Measurements from ENCODE around the gene IQGAP3.

GRCh38 chr1:156504438-156504813 lies 67.9 kb downstream of the IQGAP3 start:
- TF ChIP-seq POLR2A (IDR thresholded peaks at IDR 0.05) (no peak), CTCF (IDR thresholded peaks at IDR 0.05) (no peak), EP300 (IDR thresholded peaks at IDR 0.05) (no peak)

Data from sigmoid colon (tissue), 4 donors.